CD4-positive, alpha-beta T cell treated with Interleukin-6 at 100 ng/mL for 8 hours (primary cell): ENCODE data around the gene FAXDC2.

Experiments
- DNase-seq: peaks from one replicate; pipeline ENCODE4 v3.0.0-alpha.2; 2020; ENCODE audit warnings: mixed read lengths, low spot score

Gene FAXDC2

GRCh38 chr5:154797762-154798161, 52.6 kb downstream of the FAXDC2 start:
- DNase-seq: no peak

- no peak for DNase-seq
Observed at GRCh38 chr5:154795235-154795596, 55.2 kb downstream of the FAXDC2 start.

DNA sequence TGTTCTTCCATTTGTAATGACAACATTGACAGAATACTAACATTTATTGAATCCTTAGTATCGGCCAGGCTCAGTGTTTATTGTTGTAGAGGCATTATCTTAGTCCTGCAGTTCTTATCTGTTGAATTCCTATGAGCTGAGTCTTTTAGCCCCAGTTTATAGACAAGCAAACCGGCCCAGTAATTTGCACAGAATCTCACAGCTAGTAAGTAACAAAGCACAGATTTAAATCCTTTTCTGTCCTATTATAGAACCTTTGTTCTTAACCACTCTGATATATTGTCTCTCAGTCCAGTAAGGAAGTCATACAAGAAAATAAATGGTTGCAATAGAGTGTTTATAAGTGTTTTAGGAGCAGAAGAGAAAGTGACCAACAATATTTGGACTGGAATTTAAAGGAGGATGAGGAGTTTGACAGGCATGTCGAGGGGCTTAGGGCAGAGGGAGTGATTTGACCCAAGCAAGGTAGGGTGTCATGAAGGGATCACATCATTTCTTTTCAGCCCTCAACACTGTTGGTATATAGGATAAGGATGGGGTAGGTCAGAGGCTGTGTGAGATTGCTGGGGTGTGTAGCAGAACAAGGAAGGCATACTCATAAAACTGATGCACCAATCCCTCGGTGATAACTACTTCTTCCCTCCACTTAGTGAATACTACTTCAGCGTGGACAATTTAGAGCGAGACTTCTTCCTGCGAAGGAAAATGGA, 55.7 kb downstream of the FAXDC2 start:
- no peak for DNase-seq

DNA sequence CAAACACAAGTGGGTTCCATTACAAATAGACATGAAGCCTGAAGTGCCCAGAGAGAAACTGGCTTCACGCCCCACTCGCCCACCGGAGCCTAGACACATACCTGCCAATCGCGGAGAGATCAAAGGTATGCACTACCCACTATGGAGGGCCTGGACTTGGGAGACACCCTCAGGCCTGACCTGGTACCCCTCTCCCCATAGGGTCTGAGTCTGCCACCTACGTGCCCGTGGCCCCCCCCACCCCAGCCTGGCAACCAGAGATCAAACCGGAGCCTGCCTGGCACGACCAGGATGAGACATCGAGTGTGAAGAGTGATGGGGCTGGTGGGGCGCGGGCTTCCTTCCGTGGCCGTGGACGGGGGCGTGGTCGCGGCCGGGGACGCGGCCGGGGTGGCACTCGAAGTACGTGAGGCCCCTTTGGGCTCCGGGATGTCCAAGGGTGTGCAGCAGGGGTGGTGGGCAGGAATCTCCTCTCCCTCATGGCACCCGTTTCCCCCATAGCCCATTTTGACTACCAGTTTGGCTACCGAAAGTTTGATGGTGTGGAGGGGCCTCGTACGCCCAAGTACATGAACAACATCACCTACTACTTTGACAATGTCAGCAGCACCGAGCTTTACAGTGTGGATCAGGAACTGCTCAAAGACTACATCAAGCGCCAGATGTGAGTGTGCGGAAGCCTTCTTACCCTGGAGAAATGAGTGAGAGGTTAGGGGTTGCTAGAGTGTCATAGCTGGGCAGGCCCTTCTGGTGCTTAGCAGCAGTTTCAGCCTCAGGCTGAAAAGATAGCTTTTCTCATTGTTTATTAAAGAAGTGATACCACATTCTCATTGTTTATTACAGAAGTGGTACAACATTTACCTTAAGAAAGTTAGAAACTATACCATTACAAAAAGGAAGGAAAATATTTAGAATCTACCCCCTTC, 56.5 kb downstream of the FAXDC2 start:
- no peak for DNase-seq

GRCh38 chr5:154791535-154791934, 58.9 kb downstream of the FAXDC2 start:
- DNase-seq: no peak

- DNase-seq: no peak
Observed at GRCh38 chr5:154788212-154788611, 62.2 kb downstream of the FAXDC2 start.

- no peak for DNase-seq
Observed at GRCh38 chr5:154786414-154786813, 64.0 kb downstream of the FAXDC2 start.

- no peak for DNase-seq
Observed at GRCh38 chr5:154784856-154785255, 65.5 kb downstream of the FAXDC2 start.

- no peak for DNase-seq
Observed at GRCh38 chr5:154783774-154784460, 66.5 kb downstream of the FAXDC2 start.

GRCh38 chr5:154782812-154783592, 67.4 kb downstream of the FAXDC2 start:
- DNase-seq: no peak

- DNase-seq: no peak
Observed at GRCh38 chr5:154782326-154782725, 68.1 kb downstream of the FAXDC2 start.

- no peak for DNase-seq
Observed at GRCh38 chr5:154780128-154780527, 70.3 kb downstream of the FAXDC2 start.

DNA sequence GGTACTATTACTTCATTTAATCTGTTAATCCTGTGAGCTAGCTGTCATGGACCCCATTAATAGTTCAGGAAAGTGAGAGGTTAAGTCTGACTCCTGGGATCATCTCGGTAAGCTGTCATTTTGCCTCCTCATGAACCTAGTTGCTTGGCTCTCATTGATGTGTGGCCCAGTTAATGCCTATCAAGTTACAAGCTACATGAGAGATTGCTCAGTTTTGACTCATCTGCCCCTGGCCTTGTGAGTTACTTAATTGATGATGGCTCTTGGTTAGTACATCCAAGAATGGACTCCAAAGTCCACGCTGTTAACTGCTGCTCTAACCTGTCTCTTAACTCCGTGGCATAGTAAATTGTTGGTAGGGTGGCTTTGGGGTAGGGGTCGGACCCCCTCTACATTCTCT, 71.3 kb downstream of the FAXDC2 start:
- DNase-seq: no peak

DNA sequence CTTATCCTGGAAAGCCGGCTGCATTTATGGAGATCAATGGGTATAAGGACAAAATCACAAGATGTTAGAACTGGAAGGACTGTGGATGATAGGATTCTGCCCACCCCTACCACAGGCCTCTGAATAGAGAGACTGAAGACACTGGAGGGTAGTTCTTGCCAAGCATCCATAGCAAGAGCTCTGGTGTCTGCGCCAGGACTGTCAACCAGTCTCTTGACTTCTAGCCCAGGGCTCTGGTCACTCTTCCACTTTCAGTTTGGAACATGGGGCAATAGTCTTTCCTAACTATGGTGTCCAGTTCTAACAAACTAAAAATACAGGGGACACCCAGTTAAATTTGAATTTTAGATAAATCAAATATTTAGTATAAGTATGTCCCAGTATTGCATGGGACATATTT, 71.9 kb downstream of the FAXDC2 start:
- DNase-seq: no peak

DNA sequence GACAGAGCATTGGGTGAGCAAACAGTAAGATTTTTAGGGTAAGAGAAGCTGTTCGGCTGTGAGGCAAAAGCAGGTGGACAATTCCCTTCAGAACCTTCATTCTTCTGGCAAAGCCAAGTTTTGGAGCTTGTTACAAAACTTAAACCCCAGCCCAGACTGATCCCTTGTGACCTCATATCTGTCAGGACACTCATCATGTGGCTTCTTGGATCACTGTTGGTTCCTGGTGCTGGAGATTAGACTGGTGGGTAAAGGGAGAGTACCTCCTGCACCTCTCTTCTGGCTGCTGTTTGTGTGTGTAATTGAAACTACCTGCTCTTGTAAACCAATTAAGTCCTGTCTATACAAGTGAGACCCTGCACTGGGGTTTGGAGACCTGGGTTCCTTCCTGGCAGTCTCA, 74.2 kb downstream of the FAXDC2 start:
- DNase-seq: no peak

- no peak for DNase-seq
Observed at GRCh38 chr5:154773326-154773725, 77.1 kb downstream of the FAXDC2 start.

GRCh38 chr5:154771383-154771901, 79.0 kb downstream of the FAXDC2 start:
- DNase-seq: no peak

DNA sequence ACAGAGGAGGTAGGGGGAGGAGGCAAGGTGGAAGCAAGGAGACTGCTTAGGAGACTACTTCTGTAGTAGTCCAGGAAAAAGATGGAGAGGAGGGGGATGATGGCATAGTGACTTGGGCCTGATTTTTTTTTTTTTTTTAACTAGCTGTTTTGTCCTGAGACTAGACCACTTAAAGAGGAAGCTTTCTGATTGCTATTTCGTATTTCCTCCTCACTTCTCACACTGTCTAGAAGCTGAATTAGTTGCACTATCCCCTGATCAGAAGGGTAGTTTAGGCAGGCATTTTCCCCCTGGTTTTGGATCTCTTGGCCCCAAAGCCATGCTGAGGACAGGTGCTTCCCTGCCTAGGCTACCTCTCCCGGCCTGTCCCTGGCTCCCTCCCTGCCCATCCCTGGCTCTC, 80.3 kb downstream of the FAXDC2 start:
- no peak for DNase-seq
